K562 (cell line): ENCODE results near the gene MBD3. TPM values are rescaled to one million over a fixed set of nuclear protein-coding genes. Genes with fewer than 3 reads are reported as not detected.

Source experiments
- ATAC-seq: fragments of 200-7000 bp; cut with Tn5 transposase; 3 replicates; pipeline ENCODE4 v1.9.1; 2020; ENCODE audit warnings: moderate library complexity
- BruUV-seq: library from RNA; stranded (reverse); fragments of 400-500 nt; replicated peaks from 2 replicates; lab custom pipeline; 2021; lab: Mats Ljungman, UMichigan
- CTCF ChIA-PET: fragments of 300-600 bp; formaldehyde crosslinking; extraction: SDS; loops from one replicate; lab custom pipeline; 2021; ENCODE audit warnings: low intra/inter-chr PET ratio; lab: Yijun Ruan, JAX
- POLR2A ChIA-PET: fragments of 300-600, 350-650 bp; sonication (Branson Sonifier 250); formaldehyde crosslinking; extraction: SDS; loops from one replicate; lab custom pipeline; 2021; ENCODE audit warnings: antibody characterized with exemption, inconsistent platforms; lab: Yijun Ruan, JAX
- DNase-seq, 4 experiments: peaks; one replicate each; pipeline versions ENCODE4 v3.0.0 to v3.0.0-alpha.2; 2011 to 2018; ENCODE audit warnings: low spot score in 3 of 4, mixed read lengths in 3 of 4; ENCODE audit errors: extremely low read depth in 1 of 4
- FAIRE-seq: peaks from 2 replicates; lab custom pipeline; 2011; peaks lifted over from hg19 to GRCh38; lab: Jason Lieb, UNC
- H2AFZ ChIP-seq: 2 replicates; pipeline ENCODE4 v1.6.0; 2011; ENCODE audit warnings: low read depth, low read length, control low read depth, inconsistent platforms
- H3K27ac ChIP-seq: fragments of 200-600 bp; 3 replicates; pipeline ENCODE4 v1.8.0; 2011; ENCODE audit warnings: low read depth, mild to moderate bottlenecking, control low read depth, inconsistent platforms, low read length, moderate library complexity, mixed read lengths; ENCODE audit errors: extremely low read depth
- H3K27me3 ChIP-seq, 2 experiments: fragments of 300-600 bp in 1 of 2; 2 replicates in 1 of 2; 3 replicates in 1 of 2; pipeline versions ENCODE4 v1.6.0 to v1.8.0; 2011; ENCODE audit warnings: inconsistent platforms in 2 of 2, low read length in 2 of 2, mild to moderate bottlenecking in 1 of 2, mixed read lengths in 1 of 2, moderate library complexity in 1 of 2; ENCODE audit not compliant: control insufficient read depth in 2 of 2, insufficient read depth in 2 of 2
- H3K36me3 ChIP-seq: fragments of 300-600 bp; 3 replicates; pipeline ENCODE4 v1.8.0; 2011; ENCODE audit warnings: mild to moderate bottlenecking, low read length, inconsistent platforms; ENCODE audit not compliant: control insufficient read depth, insufficient read depth
- H3K4me1 ChIP-seq, 2 experiments: fragments of 200-600 bp in 1 of 2; replicated peaks in 1 of 2; 2 replicates in 1 of 2; 3 replicates in 1 of 2; pipeline versions ENCODE4 v1.5.1 to v1.8.0; 2011; ENCODE audit warnings: inconsistent platforms in 2 of 2, low read length in 2 of 2, mild to moderate bottlenecking in 1 of 2, mixed read lengths in 1 of 2, moderate library complexity in 1 of 2; ENCODE audit not compliant: control insufficient read depth in 2 of 2, insufficient read depth in 2 of 2
- H3K4me2 ChIP-seq: 2 replicates; pipeline ENCODE4 v1.6.1; 2011; ENCODE audit warnings: low read length, control low read depth, inconsistent platforms, mixed read lengths; ENCODE audit not compliant: insufficient read depth
- H3K4me3 ChIP-seq: fragments of 200-600 bp; sonication (generic), shearing (Covaris generic); 2 replicates; pipeline ENCODE4 v1.5.1; 2016; ENCODE audit warnings: control low read depth, inconsistent platforms
- H3K79me2 ChIP-seq: fragments of 200-600 bp; 3 replicates; pipeline ENCODE4 v1.8.0; 2011; ENCODE audit warnings: low read length, inconsistent platforms; ENCODE audit not compliant: control insufficient read depth, insufficient read depth
- H3K9ac ChIP-seq, 2 experiments: 2 replicates each; pipeline versions ENCODE4 v1.6.0 to v1.6.1; 2011; ENCODE audit warnings: low read depth in 2 of 2, low read length in 2 of 2, control low read depth in 1 of 2, inconsistent platforms in 1 of 2, mild to moderate bottlenecking in 1 of 2, mixed read lengths in 1 of 2; ENCODE audit not compliant: insufficient read depth in 1 of 2
- H3K9me1 ChIP-seq: one replicate; pipeline ENCODE4 v1.6.0; 2011; ENCODE audit warnings: inconsistent platforms, mild to moderate bottlenecking, low read length, moderate library complexity; ENCODE audit not compliant: control insufficient read depth, insufficient read depth
- H3K9me3 ChIP-seq: replicated peaks from 2 replicates; pipeline ENCODE4 v1.5.1; 2011; ENCODE audit warnings: low read depth, low read length, inconsistent platforms; ENCODE audit not compliant: control insufficient read depth, insufficient read depth
- H4K20me1 ChIP-seq: replicated peaks from 2 replicates; pipeline ENCODE4 v1.6.1; 2011; ENCODE audit warnings: low read length, inconsistent platforms, mixed read lengths; ENCODE audit not compliant: control insufficient read depth, insufficient read depth
- NCOR1 ChIP-seq: fragments of 450-650 bp; IDR thresholded peaks from 2 replicates; pipeline ENCODE4 v1.6.1; 2016; ENCODE audit warnings: mild to moderate bottlenecking, moderate library complexity
- POLR2G ChIP-seq: fragments of 200-400 bp; formaldehyde crosslinking; IDR thresholded peaks from 2 replicates; pipeline ENCODE4 v1.6.1; 2017; ENCODE audit warnings: low read depth, mild to moderate bottlenecking, antibody characterized with exemption, low read length, moderate library complexity
- ZNF263 ChIP-seq: sonication (generic); formaldehyde crosslinking; IDR thresholded peaks from 2 replicates; pipeline ENCODE4 v1.8.0; 2022; ENCODE audit warnings: mild to moderate bottlenecking, missing genetic modification reagents, borderline replicate concordance
- WGBS: fragments of 100-300 bp; shearing (Covaris generic); methylation state at CpG from one replicate; pipeline ENCODE4 v1.1.6; 2016; ENCODE audit warnings: low coverage, mixed read lengths; ENCODE audit not compliant: insufficient coverage; ENCODE audit errors: missing lambda C conversion rate; 5-methylcytosine and 5-hydroxymethylcytosine counted together
- in situ Hi-C: fragments of 300-500 bp; cut with MboI; formaldehyde crosslinking; loops from 4 replicates; pipeline ENCODE4 v1.15.0; 2018; ENCODE audit warnings: inconsistent platforms, mixed read lengths
- intact Hi-C: fragments of 100-400 bp; cut with micrococcal nuclease; formaldehyde crosslinking; loops from 2 replicates; pipeline ENCODE4 v1.14.2; 2022
- polyA plus RNA-seq, 8 experiments: library from polyadenylated mRNA; depleted of rRNA in 4 of 8; stranded (reverse) in 5 of 8; unstranded in 3 of 8; fragments of >200 nt; fragmentation: Nextera tagmentation in 2 of 8; fragmentation: Illumina TruSeq in 1 of 8; extraction: Ambion mirVana in 2 of 8; extraction: Trizol in 1 of 8; gene quantifications; 2 replicates each; pipeline versions ENCODE4 v1.2.1 to v1.2.3, GENCODE V29; 2011 to 2014; ENCODE audit warnings: inconsistent platforms in 1 of 8, missing spikeins in 1 of 8
- total RNA-seq, 7 experiments: library from RNA; depleted of rRNA in 6 of 7; stranded (reverse); fragments of >200 nt in 6 of 7; fragmentation: Illumina TruSeq in 2 of 7; extraction: Trizol in 2 of 7; gene quantifications; 2 replicates each; pipeline versions ENCODE4 v1.2.1 to v1.2.3, GENCODE V29; 2011 to 2021; ENCODE audit warnings: low replicate concordance in 1 of 7
- TF ChIP-seq, protein P1 (sequence below): sonication (generic); formaldehyde crosslinking; IDR thresholded peaks from 2 replicates; pipeline ENCODE4 v1.8.1; 2023; ENCODE audit warnings: mild to moderate bottlenecking, missing genetic modification reagents

MBD3 gene
- total and polyA plus RNA-seq, 9 of the 15 experiments (the other 6 are each of a cell fraction or from before 2014, with no cell fraction given): 0.24 to 137 (median 30.9) TPM

GRCh38 chr19:1577929-1578618 is 14.6 kb downstream of the MBD3 start:
- no peaks in the 10 kb centered on the region for H3K27me3 ChIP-seq
- BruUV-seq: no TSS peak
- peak overlapping the region in 1 of 2 experiments; percentile 14; a peak in 1 of 4 replicates for H3K9ac ChIP-seq
- TF ChIP-seq NCOR1 (no peak), POLR2G (peak; percentile 10), ZNF263 (CRISPR knock-in tag) (0 out of 2 replicates have a peak, but pooled peaks have one; percentile 5)
- TF ChIP-seq, protein P1, sequence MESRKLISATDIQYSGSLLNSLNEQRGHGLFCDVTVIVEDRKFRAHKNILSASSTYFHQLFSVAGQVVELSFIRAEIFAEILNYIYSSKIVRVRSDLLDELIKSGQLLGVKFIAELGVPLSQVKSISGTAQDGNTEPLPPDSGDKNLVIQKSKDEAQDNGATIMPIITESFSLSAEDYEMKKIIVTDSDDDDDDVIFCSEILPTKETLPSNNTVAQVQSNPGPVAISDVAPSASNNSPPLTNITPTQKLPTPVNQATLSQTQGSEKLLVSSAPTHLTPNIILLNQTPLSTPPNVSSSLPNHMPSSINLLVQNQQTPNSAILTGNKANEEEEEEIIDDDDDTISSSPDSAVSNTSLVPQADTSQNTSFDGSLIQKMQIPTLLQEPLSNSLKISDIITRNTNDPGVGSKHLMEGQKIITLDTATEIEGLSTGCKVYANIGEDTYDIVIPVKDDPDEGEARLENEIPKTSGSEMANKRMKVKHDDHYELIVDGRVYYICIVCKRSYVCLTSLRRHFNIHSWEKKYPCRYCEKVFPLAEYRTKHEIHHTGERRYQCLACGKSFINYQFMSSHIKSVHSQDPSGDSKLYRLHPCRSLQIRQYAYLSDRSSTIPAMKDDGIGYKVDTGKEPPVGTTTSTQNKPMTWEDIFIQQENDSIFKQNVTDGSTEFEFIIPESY: peak; percentile 80
- WGBS: 85% methylated on average over 33 of the region's 49 CpGs
- DNase-seq: peak in 1 of 4 experiments; percentile 4
- no peak overlapping the region for H3K4me2 ChIP-seq
- H4K20me1 ChIP-seq: no peaks in the 10 kb centered on the region; the same call in 1 of the 2 replicates
- no peak for ATAC-seq
- intact Hi-C loops: no loop called here
- no peaks in the 10 kb centered on the region for H3K79me2 ChIP-seq
- H3K27ac ChIP-seq: no peak overlapping the region
- no peaks in the 10 kb centered on the region for H3K9me1 ChIP-seq
- peaks cover 66% of the 10 kb centered on the region; the same call in 2 of the 3 replicates for H3K36me3 ChIP-seq
- ChIA-PET CTCF (no interaction called here), POLR2A (interaction anchor here (4.0 kb wide), 1 partner anchor 12 kb away, joined by 40 read pairs; the partner anchor contains the start of gene MBD3)
- H3K9me3 ChIP-seq: no peaks in the 10 kb centered on the region
- no peak for FAIRE-seq
- H3K4me3 ChIP-seq: no peak overlapping the region
- in situ Hi-C loops: no loop called here
- H2AFZ ChIP-seq: no peak overlapping the region
- peaks cover 7 to 51% of the 10 kb centered on the region in 2 experiments; a peak in 3 of 5 replicates for H3K4me1 ChIP-seq
